SU-DHL-6 (cell line): ENCODE results near the gene TNIP1.

Experiments
- H2AFZ ChIP-seq: fragments of 200-600 bp; sonication (generic); 2 replicates; pipeline ENCODE4 v1.6.1; 2014; ENCODE audit warnings: low read depth, mild to moderate bottlenecking, moderate library complexity, mixed read lengths, antibody characterized with exemption, low read length; ENCODE audit not compliant: severe bottlenecking
- H3F3A ChIP-seq: fragments of 200-600 bp; shearing (Covaris generic); 2 replicates; pipeline ENCODE4 v1.6.0; 2016; ENCODE audit warnings: antibody characterized with exemption, mild to moderate bottlenecking; ENCODE audit not compliant: insufficient read depth
- H3K27ac ChIP-seq: fragments of 200-600 bp; sonication (generic); 2 replicates; pipeline ENCODE4 v1.5.1; 2016; ENCODE audit warnings: low read depth, mild to moderate bottlenecking, low read length, moderate library complexity, mixed read lengths
- H3K27me3 ChIP-seq: fragments of 200-600 bp; sonication (generic), shearing (Covaris generic); 2 replicates; pipeline ENCODE4 v1.6.0; 2014; ENCODE audit warnings: mild to moderate bottlenecking, low read length
- H3K36me3 ChIP-seq: fragments of 200-600 bp; sonication (generic); 2 replicates; pipeline ENCODE4 v1.6.1; 2014; ENCODE audit warnings: mild to moderate bottlenecking, low read length, mixed read lengths
- H3K4me2 ChIP-seq: fragments of 300-600, 200-600 bp; shearing (Covaris generic), sonication (generic); 2 replicates; pipeline ENCODE4 v1.6.0; 2014; ENCODE audit warnings: low read length, low read depth, mild to moderate bottlenecking; ENCODE audit not compliant: poor library complexity, severe bottlenecking
- H3K4me3 ChIP-seq: fragments of 200-600 bp; sonication (generic); 2 replicates; pipeline ENCODE4 v1.5.1; 2014; ENCODE audit warnings: antibody characterized with exemption, low read length, mild to moderate bottlenecking, mixed read lengths; ENCODE audit not compliant: insufficient read depth, poor library complexity, severe bottlenecking
- H3K79me2 ChIP-seq: fragments of 200-600 bp; sonication (generic); 2 replicates; pipeline ENCODE4 v1.6.1; 2014; ENCODE audit warnings: mild to moderate bottlenecking, low read length, moderate library complexity; ENCODE audit not compliant: insufficient read depth
- H3K9ac ChIP-seq: fragments of 200-600 bp; sonication (generic); 2 replicates; pipeline ENCODE4 v1.7.0; 2014; ENCODE audit warnings: mild to moderate bottlenecking, low read length
- H3K9me2 ChIP-seq: fragments of 200-600 bp; sonication (generic); replicated peaks from 2 replicates; pipeline ENCODE4 v1.6.1; 2014; ENCODE audit warnings: low read length; ENCODE audit not compliant: insufficient read depth
- H3K9me3 ChIP-seq: fragments of 200-600 bp; sonication (generic); 2 replicates; pipeline ENCODE4 v1.6.1; 2014; ENCODE audit warnings: low read length, mixed read lengths; ENCODE audit not compliant: insufficient read depth
- H4K20me1 ChIP-seq: fragments of 200-600 bp; sonication (generic); 2 replicates; pipeline ENCODE4 v1.6.1; 2014; ENCODE audit warnings: low read depth, mild to moderate bottlenecking, antibody characterized with exemption, low read length, moderate library complexity, mixed read lengths
- CTCF ChIP-seq: fragments of 200-600 bp; sonication (generic); IDR thresholded peaks from one replicate; pipeline ENCODE4 v1.5.1; 2017; ENCODE audit warnings: antibody characterized with exemption, mild to moderate bottlenecking, low read length, moderate library complexity; ENCODE audit not compliant: insufficient read depth, poor library complexity, severe bottlenecking
- EZH2phosphoT487 ChIP-seq: fragments of 200-600 bp; sonication (generic), shearing (Covaris generic); conservative IDR thresholded peaks from 2 replicates; pipeline ENCODE4 v1.6.1; 2018; ENCODE audit warnings: mild to moderate bottlenecking, antibody characterized with exemption, low read length, moderate library complexity, mixed read lengths

The TNIP1 gene

GRCh38 chr5:151074557-151074956 is 6.3 kb downstream of the TNIP1 start:
- no peaks in the 10 kb centered on the region for H4K20me1 ChIP-seq
- H3K36me3 ChIP-seq: peaks cover 10% of the 10 kb centered on the region; the same call in 1 of the 2 replicates
- H3K79me2 ChIP-seq: peaks cover 99% of the 10 kb centered on the region
- peaks cover 6% of the 10 kb centered on the region; the same call in 1 of the 2 replicates for H3F3A ChIP-seq
- H3K27me3 ChIP-seq: no peaks in the 10 kb centered on the region
- no peaks in the 10 kb centered on the region for H3K9me3 ChIP-seq
- TF ChIP-seq CTCF (no peak), EZH2phosphoT487 (no peak)
- H2AFZ ChIP-seq: no peak overlapping the region
- no peak overlapping the region for H3K9ac ChIP-seq
- no peak overlapping the region for H3K4me2 ChIP-seq
- no peak overlapping the region; the same call in 1 of the 2 replicates for H3K27ac ChIP-seq
- H3K9me2 ChIP-seq: no peaks in the 10 kb centered on the region
- no peak overlapping the region for H3K4me3 ChIP-seq

- no peak overlapping the region for H3K27ac ChIP-seq
- H3K9me3 ChIP-seq: no peaks in the 10 kb centered on the region
- H3K4me3 ChIP-seq: no peak overlapping the region
- peaks cover 10% of the 10 kb centered on the region; the same call in 1 of the 2 replicates for H3F3A ChIP-seq
- H3K9ac ChIP-seq: no peak overlapping the region
- no peaks in the 10 kb centered on the region for H4K20me1 ChIP-seq
- H3K4me2 ChIP-seq: no peak overlapping the region
- H3K9me2 ChIP-seq: no peaks in the 10 kb centered on the region
- H3K36me3 ChIP-seq: peaks cover 10% of the 10 kb centered on the region; the same call in 1 of the 2 replicates
- H3K27me3 ChIP-seq: no peaks in the 10 kb centered on the region
- TF ChIP-seq EZH2phosphoT487 (no peak), CTCF (no peak)
- H3K79me2 ChIP-seq: peaks cover 98% of the 10 kb centered on the region
- H2AFZ ChIP-seq: no peak overlapping the region
These were observed 7.6 kb downstream of the TNIP1 start for GRCh38 chr5:151073280-151073679.

GRCh38 chr5:151072630-151073025 is 8.2 kb downstream of the TNIP1 start:
- H3K36me3 ChIP-seq: peaks cover 7% of the 10 kb centered on the region; the same call in 1 of the 2 replicates
- H3F3A ChIP-seq: peaks cover 10% of the 10 kb centered on the region; the same call in 1 of the 2 replicates
- TF ChIP-seq CTCF: no peak
- TF ChIP-seq EZH2phosphoT487: no peak
- no peak overlapping the region for H3K9ac ChIP-seq
- no peak overlapping the region for H3K27ac ChIP-seq
- no peaks in the 10 kb centered on the region for H4K20me1 ChIP-seq
- no peaks in the 10 kb centered on the region for H3K27me3 ChIP-seq
- no peak overlapping the region for H3K4me3 ChIP-seq
- no peaks in the 10 kb centered on the region for H3K9me3 ChIP-seq
- peaks cover 98% of the 10 kb centered on the region for H3K79me2 ChIP-seq
- no peaks in the 10 kb centered on the region for H3K9me2 ChIP-seq
- H2AFZ ChIP-seq: no peak overlapping the region
- H3K4me2 ChIP-seq: no peak overlapping the region
